Stomach smooth muscle (tissue), 2 donors: Measurements from ENCODE around the gene ADAM29.
"Not testable (repeated sequence)": the region's sequence is repeated elsewhere in the genome, so short reads cannot be mapped to it uniquely, and the experiment has no call there.

ENCODE experiments used
- H3K27ac ChIP-seq: one replicate; pipeline ENCODE4 v1.7.0; 2013; ENCODE audit warnings: mild to moderate bottlenecking, low read length, inconsistent platforms
- H3K27me3 ChIP-seq, 2 donors: one replicate each; pipeline ENCODE4 v1.7.0; 2013; ENCODE audit warnings: low read length in 2 of 2; ENCODE audit not compliant: insufficient read depth in 2 of 2, control insufficient read depth in 1 of 2
- H3K36me3 ChIP-seq, 2 donors: one replicate each; pipeline ENCODE4 v1.7.0; 2013; ENCODE audit warnings: low read length in 2 of 2; ENCODE audit not compliant: control insufficient read depth in 2 of 2, insufficient read depth in 2 of 2
- H3K4me1 ChIP-seq: one replicate; pipeline ENCODE4 v1.7.0; 2013; ENCODE audit warnings: low read length; ENCODE audit not compliant: control insufficient read depth, insufficient read depth
- H3K4me3 ChIP-seq, 2 donors: one replicate each; pipeline ENCODE4 v1.7.0; 2013; ENCODE audit warnings: low read length in 2 of 2
- H3K9ac ChIP-seq, 2 donors: one replicate each; pipeline ENCODE4 v1.7.0; 2013; ENCODE audit warnings: low read length in 2 of 2, mild to moderate bottlenecking in 1 of 2
- H3K9me3 ChIP-seq, 2 donors: one replicate each; pipeline ENCODE4 v1.7.0; 2013; ENCODE audit warnings: low read length in 2 of 2; ENCODE audit not compliant: control insufficient read depth in 2 of 2
- donor health status: healthy.
- donor health status: Pancreatic carcinoma.

ADAM29 gene

GRCh38 chr4:175019447-175019846, 101.3 kb downstream of the ADAM29 start:
- H3K4me1 ChIP-seq, H3K9me3 ChIP-seq, H3K27ac ChIP-seq, H3K9ac ChIP-seq, H3K27me3 ChIP-seq, H3K36me3 ChIP-seq, H3K4me3 ChIP-seq: not testable (repeated sequence)
